ENCODE data around the gene CACNG3.

CACNG3 gene

DNA sequence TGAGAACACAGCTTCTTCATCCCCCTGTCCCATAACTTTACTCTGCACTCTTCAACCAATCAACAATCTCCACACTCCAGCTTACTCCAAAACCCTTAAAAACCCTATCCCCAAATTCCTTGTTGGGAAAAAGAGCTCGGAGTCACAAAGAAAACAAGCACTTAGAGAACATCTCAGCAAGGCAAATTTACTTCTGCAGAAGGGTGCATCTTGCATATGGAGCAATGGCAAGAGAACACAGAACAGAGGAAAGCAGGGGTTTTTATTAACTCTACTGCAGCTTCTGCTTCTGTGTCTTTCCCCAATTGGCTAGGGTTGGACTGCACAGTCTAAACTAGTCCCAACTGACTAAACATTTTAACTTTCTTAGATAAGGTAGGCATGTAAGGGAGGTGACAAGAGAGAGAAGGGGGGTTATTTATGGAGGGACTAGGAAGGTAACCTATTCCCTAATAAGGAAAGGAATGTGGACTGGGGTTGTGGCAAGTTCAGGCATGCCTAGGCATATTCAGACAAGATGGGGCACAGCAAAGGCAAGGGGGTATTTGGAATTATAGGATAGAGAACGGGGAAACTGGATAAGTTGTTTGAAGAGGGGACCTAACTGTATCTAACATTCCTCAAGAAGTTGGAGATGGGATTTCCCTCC lies 125.5 kb downstream of the CACNG3 start:
- in situ Hi-C loops (cut with MboI; ENCODE audit: low sequenced_read_pairs), result no loop called here

DNA sequence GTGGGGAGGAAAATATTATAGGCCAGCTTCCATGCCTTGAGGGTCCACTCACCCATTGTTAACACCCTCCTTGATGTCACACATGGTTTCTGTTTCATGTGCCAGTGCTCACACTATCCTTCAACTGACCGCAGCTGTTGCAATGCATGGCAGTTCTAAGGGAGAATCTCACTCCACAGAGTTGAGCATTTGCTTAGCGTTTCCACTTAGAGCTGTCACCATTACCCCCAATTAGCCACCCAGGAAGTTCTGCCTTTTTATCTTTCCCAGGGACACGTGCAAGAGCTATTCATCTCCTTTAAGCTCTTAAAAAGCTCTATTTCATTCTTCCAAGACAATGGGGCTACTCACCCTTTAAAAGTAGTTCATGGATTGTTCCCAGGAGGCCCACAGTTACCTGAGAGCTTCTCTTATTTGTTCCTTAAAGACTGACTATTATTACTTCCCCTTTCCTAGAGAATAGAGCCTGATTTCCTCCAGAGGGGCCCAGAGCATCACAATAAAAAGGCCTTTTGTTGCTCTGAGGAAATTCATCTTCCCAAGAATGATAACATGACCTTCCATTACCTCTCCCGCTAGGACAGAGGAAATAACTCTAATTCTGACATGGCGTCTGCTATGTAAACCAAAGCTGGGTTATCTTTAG lies 126.8 kb downstream of the CACNG3 start:
- in situ Hi-C loops (cut with MboI; ENCODE audit: low sequenced_read_pairs), result no loop called here

DNA sequence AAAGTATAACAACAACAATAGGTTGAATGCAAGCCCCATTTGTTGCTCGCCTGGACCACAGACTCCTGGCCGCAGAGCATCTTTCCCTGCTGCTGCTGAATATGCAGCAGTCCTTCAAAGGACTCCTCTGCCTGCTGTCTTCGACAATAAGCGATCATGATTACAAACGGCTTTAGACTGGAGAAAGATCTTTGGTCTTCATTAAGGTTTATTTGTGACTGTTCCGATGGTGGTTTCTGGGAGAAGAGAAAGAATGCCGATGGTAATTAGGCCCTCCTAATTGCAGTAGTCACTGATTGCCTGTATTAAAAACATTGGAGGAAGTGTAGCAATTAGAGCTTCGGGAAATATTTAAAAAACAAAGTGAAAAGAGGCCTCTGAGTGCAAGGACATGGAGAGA lies 138.2 kb downstream of the CACNG3 start:
- in situ Hi-C loops (cut with MboI; ENCODE audit: low sequenced_read_pairs), result no loop called here

DNA sequence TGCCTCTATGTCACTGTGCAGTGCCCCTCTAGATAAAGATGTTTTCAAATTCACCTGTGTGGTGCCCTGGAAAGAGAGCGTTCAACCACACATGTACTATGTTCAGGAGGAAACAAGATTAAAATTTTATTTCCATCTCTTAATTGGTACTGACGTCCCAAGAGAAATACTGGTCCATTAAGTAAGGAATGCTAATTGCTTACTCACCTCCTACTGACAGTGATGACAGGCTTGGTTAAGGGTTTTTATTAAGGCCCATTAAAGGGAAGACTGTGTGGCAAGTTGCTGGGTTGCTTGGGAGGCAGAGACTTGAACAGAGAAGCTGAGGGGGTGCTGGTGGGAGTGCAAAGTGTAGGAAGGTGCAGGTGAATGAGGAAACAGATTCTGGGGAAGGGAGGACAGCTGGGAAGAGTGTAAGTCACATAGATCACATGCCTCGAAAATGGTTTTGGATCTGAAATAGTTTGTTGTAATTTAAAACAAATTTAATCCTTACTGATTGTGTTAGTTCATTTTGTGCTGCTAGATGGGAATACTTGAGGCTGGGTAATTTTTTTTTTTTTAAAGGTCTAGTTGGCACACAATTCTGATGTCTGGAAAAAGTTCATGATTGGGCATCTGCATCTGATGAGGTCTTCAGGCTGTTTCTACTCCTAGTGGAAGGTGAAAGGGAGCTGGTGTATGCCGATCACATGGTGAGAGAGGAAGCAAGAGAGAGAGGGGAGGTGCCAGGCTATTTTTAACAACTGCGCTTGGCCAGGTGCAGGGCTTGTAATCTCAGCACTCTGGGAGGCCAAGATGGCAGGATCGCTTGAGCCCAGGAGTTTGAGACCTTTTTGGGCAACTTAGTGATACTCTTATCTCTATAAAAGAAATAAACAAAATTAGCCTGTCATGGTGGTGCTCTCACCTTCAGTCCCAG lies 140.5 kb downstream of the CACNG3 start:
- in situ Hi-C loops (cut with MboI; ENCODE audit: low sequenced_read_pairs), result no loop called here

DNA sequence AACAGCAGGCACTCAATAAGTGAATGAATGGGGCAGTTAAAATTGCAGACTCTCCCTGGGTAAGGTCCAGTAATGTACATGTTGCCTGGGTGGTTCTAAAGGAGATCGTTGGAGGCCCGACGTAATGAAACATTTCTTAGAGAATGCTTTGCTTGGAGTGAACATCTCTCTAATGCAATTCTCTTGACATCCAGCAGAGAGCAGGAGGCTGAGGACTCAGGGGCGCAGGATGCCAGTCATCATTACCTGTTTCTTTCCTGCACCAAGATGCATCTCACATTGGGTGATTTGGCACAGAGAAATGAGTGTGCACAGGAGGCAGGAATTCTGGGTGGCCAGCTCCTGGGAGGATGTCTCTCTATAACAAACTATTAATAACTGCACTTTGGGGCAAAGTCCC lies 152.9 kb downstream of the CACNG3 start:
- in situ Hi-C loops (cut with MboI; ENCODE audit: low sequenced_read_pairs), result no loop called here
